ENCODE measurements around the gene LYRM2.

- TF ChIP-seq CTCF (IDR thresholded peaks at IDR 0.05) (no peak), POLR2A (IDR thresholded peaks at IDR 0.05) (no peak), EP300 (IDR thresholded peaks at IDR 0.05) (no peak)
These were observed 72.3 kb downstream of the LYRM2 start for GRCh38 chr6:89566008-89566800.
